Measurements from ENCODE around the gene PDZD8. TPM values are rescaled to one million over a fixed set of nuclear protein-coding genes. Genes with fewer than 3 reads are reported as not detected.

PDZD8 gene
- total and polyA plus RNA-seq, 8 donors = 3.5 to 60.5 (median 15.4) TPM

GRCh38 chr10:117254774-117255735, 120.2 kb downstream of the PDZD8 start:
- TF ChIP-seq CTCF (IDR thresholded peaks at IDR 0.05) (no peak), POLR2A (IDR thresholded peaks at IDR 0.05) (no peak), POLR2AphosphoS5 (IDR thresholded peaks at IDR 0.05) (no peak), EP300 (IDR thresholded peaks at IDR 0.05) (no peak)
- DNase-seq = peak in 1 of 2 donors; percentile 3
- 66 to 76% (median 74%) methylated on average over 25 to 26 of the region's 26 CpGs for WGBS, 5 donors
- Histone ChIP-seq H3K4me3 (no peak overlapping the region), H3K9me3 (no peaks in the 10 kb centered on the region), H3K27ac (no peak overlapping the region), H3K36me3 (no peaks in the 10 kb centered on the region), H3K4me1 (no peaks in the 10 kb centered on the region), H3K27me3 (peaks cover 0 to 56% (median 8%) of the 10 kb centered on the region in 3 donors)
- intact Hi-C loops (cut with DNase I; ENCODE audit: low total_unique reads) = no loop called here

- Histone ChIP-seq H3K27me3 (peaks cover 0 to 52% (median 8%) of the 10 kb centered on the region in 3 donors), H3K36me3 (no peaks in the 10 kb centered on the region), H3K4me1 (no peaks in the 10 kb centered on the region), H3K27ac (no peak overlapping the region), H3K9me3 (no peaks in the 10 kb centered on the region), H3K4me3 (no peak overlapping the region)
- 71 to 78% (median 73%) methylated on average over 9 of the region's 9 CpGs for WGBS, 5 donors
- intact Hi-C loops (cut with DNase I; ENCODE audit: low total_unique reads) = no loop called here
- DNase-seq = peak in 1 of 2 donors; percentile 3
- no peak for TF ChIP-seq EP300 (IDR thresholded peaks at IDR 0.05)
- TF ChIP-seq POLR2A (IDR thresholded peaks at IDR 0.05) = no peak
- TF ChIP-seq POLR2AphosphoS5 (IDR thresholded peaks at IDR 0.05) = no peak
- TF ChIP-seq CTCF (IDR thresholded peaks at IDR 0.05) = no peak
Measured at GRCh38 chr10:117254338-117254737, 120.9 kb downstream of the PDZD8 start.

- Histone ChIP-seq H3K4me1 (no peaks in the 10 kb centered on the region), H3K27me3 (peaks cover 0 to 51% (median 8%) of the 10 kb centered on the region in 3 donors), H3K36me3 (no peaks in the 10 kb centered on the region), H3K4me3 (no peak overlapping the region), H3K9me3 (no peaks in the 10 kb centered on the region), H3K27ac (no peak overlapping the region)
- TF ChIP-seq CTCF (IDR thresholded peaks at IDR 0.05) (no peak), EP300 (IDR thresholded peaks at IDR 0.05) (no peak), POLR2AphosphoS5 (IDR thresholded peaks at IDR 0.05) (no peak), POLR2A (IDR thresholded peaks at IDR 0.05) (no peak)
- intact Hi-C loops (cut with DNase I; ENCODE audit: low total_unique reads) = no loop called here
- DNase-seq = peak in 1 of 2 donors; percentile 22
- WGBS, 5 donors = 60 to 75% (median 65%) methylated on average over 9 of the region's 9 CpGs
Measured at GRCh38 chr10:117253908-117254307, 121.3 kb downstream of the PDZD8 start.

GRCh38 chr10:117250411-117250810, 124.8 kb downstream of the PDZD8 start:
- intact Hi-C loops (cut with DNase I; ENCODE audit: low total_unique reads) = no loop called here
- 50 to 69% (median 56%) methylated on average over 7 of the region's 7 CpGs for WGBS, 5 donors
- no peaks in the 10 kb centered on the region for H3K9me3 ChIP-seq
- no peaks in the 10 kb centered on the region for H3K36me3 ChIP-seq
- H3K27me3 ChIP-seq = peaks cover 0 to 49% (median 13%) of the 10 kb centered on the region in 3 donors
- no peak overlapping the region for H3K4me3 ChIP-seq
- no peak for DNase-seq
- no peaks in the 10 kb centered on the region for H3K4me1 ChIP-seq
- TF ChIP-seq POLR2A (IDR thresholded peaks at IDR 0.05) = no peak
- no peak for TF ChIP-seq EP300 (IDR thresholded peaks at IDR 0.05)
- no peak for TF ChIP-seq CTCF (IDR thresholded peaks at IDR 0.05)
- no peak for TF ChIP-seq POLR2AphosphoS5 (IDR thresholded peaks at IDR 0.05)
- no peak overlapping the region for H3K27ac ChIP-seq
